AG10803 (cell line): Measurements from ENCODE around the gene NIN.

ENCODE experiments used
- DNase-seq: peaks from one replicate; pipeline ENCODE4 v3.0.0; 2010; ENCODE audit warnings: low read depth
- H3K4me3 ChIP-seq: 2 replicates; pipeline ENCODE4 v1.5.1; 2011; ENCODE audit warnings: mild to moderate bottlenecking, low read length, control low read depth
- CTCF ChIP-seq: conservative IDR thresholded peaks from 2 replicates; pipeline ENCODE4 v1.5.1; 2011; ENCODE audit warnings: mild to moderate bottlenecking, low read length, control low read depth, inconsistent platforms

The NIN gene

GRCh38 chr14:50778721-50779483 lies 52.1 kb downstream of the NIN start:
- TF ChIP-seq CTCF, result no peak
- H3K4me3 ChIP-seq, result no peak overlapping the region
- peak; percentile 23 for DNase-seq

GRCh38 chr14:50776522-50776921 lies 54.4 kb downstream of the NIN start:
- DNase-seq, result no peak
- TF ChIP-seq CTCF, result no peak
- H3K4me3 ChIP-seq, result no peak overlapping the region

GRCh38 chr14:50775357-50775756 lies 55.6 kb downstream of the NIN start:
- TF ChIP-seq CTCF, result no peak
- peak overlapping the region; percentile 25 for H3K4me3 ChIP-seq

GRCh38 chr14:50774542-50775267 lies 56.3 kb downstream of the NIN start:
- TF ChIP-seq CTCF, result no peak
- peak overlapping the region; percentile 25 for H3K4me3 ChIP-seq
- DNase-seq, result peak; percentile 48

More at GRCh38 chr14:50775357-50775756, 55.6 kb downstream of the NIN start:
- peak; percentile 88 for DNase-seq

- peak; percentile 53 for DNase-seq
- TF ChIP-seq CTCF, result peak; percentile 97
- H3K4me3 ChIP-seq, result no peak overlapping the region
These were observed 57.1 kb downstream of the NIN start for GRCh38 chr14:50773632-50774541.

- TF ChIP-seq CTCF, result no peak
- peak; percentile 90 for DNase-seq
- H3K4me3 ChIP-seq, result no peak overlapping the region
These were observed 58.5 kb downstream of the NIN start for GRCh38 chr14:50772412-50772811.
